ENCODE data around the gene IKZF4. TPM values are rescaled to one million over a fixed set of nuclear protein-coding genes. Genes with fewer than 3 reads are reported as not detected.

The IKZF4 gene
- total and polyA plus RNA-seq, 2 donors from 2014 or later = 2.7 to 9.4 TPM

DNA sequence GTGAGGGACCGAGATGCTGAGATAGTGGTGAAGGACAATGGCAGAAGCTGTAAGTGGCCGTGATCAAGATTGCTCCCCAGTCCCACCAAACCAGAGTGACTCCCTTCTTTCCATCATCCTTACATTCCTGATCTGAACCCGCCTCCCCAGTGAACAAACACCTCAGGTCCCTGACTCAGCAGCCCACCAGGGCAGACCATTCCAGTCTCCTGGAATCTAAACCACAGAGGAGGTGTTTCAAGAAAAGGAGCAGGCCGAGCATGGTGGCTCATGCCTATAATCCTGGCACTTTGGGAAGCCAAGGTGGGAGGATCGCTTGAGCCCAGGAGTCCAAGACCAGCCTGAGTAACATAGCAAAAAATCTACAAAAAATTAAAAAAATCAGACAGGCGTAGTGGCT is 65.8 kb downstream of the IKZF4 start:
- TF ChIP-seq, protein P1, sequence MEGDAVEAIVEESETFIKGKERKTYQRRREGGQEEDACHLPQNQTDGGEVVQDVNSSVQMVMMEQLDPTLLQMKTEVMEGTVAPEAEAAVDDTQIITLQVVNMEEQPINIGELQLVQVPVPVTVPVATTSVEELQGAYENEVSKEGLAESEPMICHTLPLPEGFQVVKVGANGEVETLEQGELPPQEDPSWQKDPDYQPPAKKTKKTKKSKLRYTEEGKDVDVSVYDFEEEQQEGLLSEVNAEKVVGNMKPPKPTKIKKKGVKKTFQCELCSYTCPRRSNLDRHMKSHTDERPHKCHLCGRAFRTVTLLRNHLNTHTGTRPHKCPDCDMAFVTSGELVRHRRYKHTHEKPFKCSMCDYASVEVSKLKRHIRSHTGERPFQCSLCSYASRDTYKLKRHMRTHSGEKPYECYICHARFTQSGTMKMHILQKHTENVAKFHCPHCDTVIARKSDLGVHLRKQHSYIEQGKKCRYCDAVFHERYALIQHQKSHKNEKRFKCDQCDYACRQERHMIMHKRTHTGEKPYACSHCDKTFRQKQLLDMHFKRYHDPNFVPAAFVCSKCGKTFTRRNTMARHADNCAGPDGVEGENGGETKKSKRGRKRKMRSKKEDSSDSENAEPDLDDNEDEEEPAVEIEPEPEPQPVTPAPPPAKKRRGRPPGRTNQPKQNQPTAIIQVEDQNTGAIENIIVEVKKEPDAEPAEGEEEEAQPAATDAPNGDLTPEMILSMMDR (IDR thresholded peaks at IDR 0.05; ENCODE audit: borderline replicate concordance, extremely low read depth, insufficient read depth) = no peak
- Histone ChIP-seq H3K4me1 (ENCODE audit: control insufficient read depth in 2 of 3, insufficient read depth in 2 of 3, low read depth in 1 of 3, low read length in 3 of 3) (peaks cover 0 to 10% (median 9%) of the 10 kb centered on the region in 3 donors), H3K4me3 (ENCODE audit: low read length in 3 of 3) (no peak overlapping the region), H3K27me3 (ENCODE audit: control insufficient read depth, insufficient read depth, low read length) (no peaks in the 10 kb centered on the region), H3K9ac (ENCODE audit: low read length in 3 of 3) (no peak overlapping the region), H3K9me3 (ENCODE audit: control insufficient read depth in 2 of 3, insufficient read depth in 1 of 3, low read length in 3 of 3) (no peaks in the 10 kb centered on the region), H3K27ac (ENCODE audit: low read depth in 2 of 2, low read length in 2 of 2) (peak overlapping the region in 1 of 2 donors; percentile 28), H3K36me3 (ENCODE audit: control insufficient read depth in 2 of 3, insufficient read depth in 3 of 3, low read length in 3 of 3) (peaks cover 0 to 36% (median 18%) of the 10 kb centered on the region in 3 donors)
- DNase-seq (no peak), FAIRE-seq (no peak)
- intact Hi-C loops (cut with DNase I) = no loop called here

DNA sequence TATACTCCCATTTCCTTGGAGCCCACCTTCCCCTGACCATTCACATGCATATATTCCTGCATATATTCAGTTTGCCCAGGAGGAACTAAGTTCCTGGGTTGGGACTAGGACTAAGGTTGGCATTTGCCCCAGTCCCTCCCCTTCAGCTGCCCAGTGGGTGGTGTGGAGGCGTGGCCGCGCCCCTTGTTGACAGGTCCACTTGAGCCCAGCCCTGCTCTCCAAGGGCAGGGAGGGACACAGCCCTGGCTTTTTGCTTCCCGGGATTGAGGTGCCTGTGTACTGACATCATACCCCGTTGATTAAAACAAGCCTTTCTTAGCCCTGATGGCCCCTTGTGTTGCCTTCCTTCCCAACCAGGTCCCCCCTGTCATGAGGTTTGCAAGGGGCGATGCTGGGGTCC is 66.4 kb downstream of the IKZF4 start:
- H3K9me3 ChIP-seq (ENCODE audit: control insufficient read depth in 2 of 3, insufficient read depth in 1 of 3, low read length in 3 of 3) = no peaks in the 10 kb centered on the region

More for the DNA sequence above, 66.4 kb downstream of the IKZF4 start:
- no peak for FAIRE-seq
- peaks cover 0 to 10% (median 9%) of the 10 kb centered on the region in 3 donors for H3K4me1 ChIP-seq (ENCODE audit: control insufficient read depth in 2 of 3, insufficient read depth in 2 of 3, low read depth in 1 of 3, low read length in 3 of 3)
- H3K4me3 ChIP-seq (ENCODE audit: low read length in 3 of 3) = no peak overlapping the region
- peak in 1 of 5 donors; percentile 79 for DNase-seq
- no peaks in the 10 kb centered on the region for H3K27me3 ChIP-seq (ENCODE audit: control insufficient read depth, insufficient read depth, low read length)
- H3K9ac ChIP-seq (ENCODE audit: low read length in 3 of 3) = no peak overlapping the region
- H3K27ac ChIP-seq (ENCODE audit: low read depth in 2 of 2, low read length in 2 of 2) = peak overlapping the region; percentile 23 to 62
- peaks cover 0 to 36% (median 19%) of the 10 kb centered on the region in 3 donors for H3K36me3 ChIP-seq (ENCODE audit: control insufficient read depth in 2 of 3, insufficient read depth in 3 of 3, low read length in 3 of 3)
- TF ChIP-seq, protein P1 (IDR thresholded peaks at IDR 0.05; ENCODE audit: borderline replicate concordance, extremely low read depth, insufficient read depth) = no peak
- intact Hi-C loops (cut with DNase I) = no loop called here

Other genes with a start within 250 kb of the IKZF4 start
- 51.1 TPM for gene SARNP, start 203.3 kb upstream of the IKZF4 start, total RNA-seq
- gene SARNP, start 203.3 kb upstream of the IKZF4 start, polyA plus RNA-seq (ENCODE audit: insufficient read depth, low read depth, low replicate concordance) = 109 TPM
- gene ORMDL2, start 203.0 kb upstream of the IKZF4 start, total RNA-seq = 51.2 TPM
- gene ORMDL2, start 203.0 kb upstream of the IKZF4 start, polyA plus RNA-seq (ENCODE audit: insufficient read depth, low read depth, low replicate concordance) = 75.9 TPM
- gene DNAJC14, start 191.5 kb upstream of the IKZF4 start, total RNA-seq = 37.9 TPM
- gene DNAJC14, start 191.5 kb upstream of the IKZF4 start, polyA plus RNA-seq (ENCODE audit: insufficient read depth, low read depth, low replicate concordance) = 18.9 TPM
- 8.8 TPM for gene MMP19, start 178.1 kb upstream of the IKZF4 start, total RNA-seq
- gene MMP19, start 178.1 kb upstream of the IKZF4 start, polyA plus RNA-seq (ENCODE audit: insufficient read depth, low read depth, low replicate concordance) = 2.0 TPM
- 29.0 TPM for gene PYM1, start 93.1 kb upstream of the IKZF4 start, total RNA-seq
- gene PYM1, start 93.1 kb upstream of the IKZF4 start, polyA plus RNA-seq (ENCODE audit: insufficient read depth, low read depth, low replicate concordance) = 39.7 TPM
- gene DGKA, start 89.9 kb upstream of the IKZF4 start, total RNA-seq = 68.2 TPM
- 13.2 TPM for gene DGKA, start 89.9 kb upstream of the IKZF4 start, polyA plus RNA-seq (ENCODE audit: insufficient read depth, low read depth, low replicate concordance)
- gene PMEL, start 55.0 kb upstream of the IKZF4 start, total RNA-seq = 1.7 TPM
- gene PMEL, start 55.0 kb upstream of the IKZF4 start, polyA plus RNA-seq (ENCODE audit: insufficient read depth, low read depth, low replicate concordance) = 3.5 TPM
- 23.2 TPM for gene CDK2, start 54.2 kb upstream of the IKZF4 start, total RNA-seq
- 7.6 TPM for gene CDK2, start 54.2 kb upstream of the IKZF4 start, polyA plus RNA-seq (ENCODE audit: insufficient read depth, low read depth, low replicate concordance)
- gene RAB5B, start 47.0 kb upstream of the IKZF4 start, total RNA-seq = 112 TPM
- 72.5 TPM for gene RAB5B, start 47.0 kb upstream of the IKZF4 start, polyA plus RNA-seq (ENCODE audit: insufficient read depth, low read depth, low replicate concordance)
- gene SUOX, start 23.8 kb upstream of the IKZF4 start, total RNA-seq = 33.1 TPM
- gene SUOX, start 23.8 kb upstream of the IKZF4 start, polyA plus RNA-seq (ENCODE audit: insufficient read depth, low read depth, low replicate concordance) = 61.1 TPM
- gene RPS26, start 20.9 kb downstream of the IKZF4 start, total RNA-seq = 46.7 TPM
- 637 TPM for gene RPS26, start 20.9 kb downstream of the IKZF4 start, polyA plus RNA-seq (ENCODE audit: insufficient read depth, low read depth, low replicate concordance)
- gene ERBB3, start 59.1 kb downstream of the IKZF4 start, total RNA-seq = 58.1 TPM
- gene ERBB3, start 59.1 kb downstream of the IKZF4 start, polyA plus RNA-seq (ENCODE audit: insufficient read depth, low read depth, low replicate concordance) = 31.5 TPM
- 76.8 TPM for gene PA2G4, start 83.5 kb downstream of the IKZF4 start, total RNA-seq
- 72.4 TPM for gene PA2G4, start 83.5 kb downstream of the IKZF4 start, polyA plus RNA-seq (ENCODE audit: insufficient read depth, low read depth, low replicate concordance)
- 2,987 TPM for gene RPL41, start 95.6 kb downstream of the IKZF4 start, total RNA-seq
- gene RPL41, start 95.6 kb downstream of the IKZF4 start, polyA plus RNA-seq (ENCODE audit: insufficient read depth, low read depth, low replicate concordance) = 5,602 TPM
- 8.6 TPM for gene ZC3H10, start 97.2 kb downstream of the IKZF4 start, total RNA-seq
- gene ZC3H10, start 97.2 kb downstream of the IKZF4 start, polyA plus RNA-seq (ENCODE audit: insufficient read depth, low read depth, low replicate concordance) = 2.4 TPM
- gene ESYT1, start 107.2 kb downstream of the IKZF4 start, total RNA-seq = 104 TPM
- gene ESYT1, start 107.2 kb downstream of the IKZF4 start, polyA plus RNA-seq (ENCODE audit: insufficient read depth, low read depth, low replicate concordance) = 40.4 TPM
- 48.2 TPM for gene MYL6B, start 131.5 kb downstream of the IKZF4 start, total RNA-seq
- 142 TPM for gene MYL6B, start 131.5 kb downstream of the IKZF4 start, polyA plus RNA-seq (ENCODE audit: insufficient read depth, low read depth, low replicate concordance)
- gene MYL6, start 137.3 kb downstream of the IKZF4 start, total RNA-seq = 1,630 TPM
- gene MYL6, start 137.3 kb downstream of the IKZF4 start, polyA plus RNA-seq (ENCODE audit: insufficient read depth, low read depth, low replicate concordance) = 4,190 TPM
- gene SMARCC2, start 168.4 kb downstream of the IKZF4 start, total RNA-seq = 112 TPM
- gene SMARCC2, start 168.4 kb downstream of the IKZF4 start, polyA plus RNA-seq (ENCODE audit: insufficient read depth, low read depth, low replicate concordance) = 18.8 TPM
- 45.5 TPM for gene RNF41, start 200.9 kb downstream of the IKZF4 start, total RNA-seq
- gene RNF41, start 200.9 kb downstream of the IKZF4 start, polyA plus RNA-seq (ENCODE audit: insufficient read depth, low read depth, low replicate concordance) = 17.6 TPM
- gene NABP2, start 203.3 kb downstream of the IKZF4 start, total RNA-seq = 31.0 TPM
- gene NABP2, start 203.3 kb downstream of the IKZF4 start, polyA plus RNA-seq (ENCODE audit: insufficient read depth, low read depth, low replicate concordance) = 42.3 TPM
- gene SLC39A5, start 209.0 kb downstream of the IKZF4 start, total RNA-seq = 5.1 TPM
- gene SLC39A5, start 209.0 kb downstream of the IKZF4 start, polyA plus RNA-seq (ENCODE audit: insufficient read depth, low read depth, low replicate concordance) = 164 TPM
- 46.4 TPM for gene ANKRD52, start 237.3 kb downstream of the IKZF4 start, total RNA-seq
- 8.6 TPM for gene ANKRD52, start 237.3 kb downstream of the IKZF4 start, polyA plus RNA-seq (ENCODE audit: insufficient read depth, low read depth, low replicate concordance)
- 14.5 TPM for gene COQ10A, start 245.9 kb downstream of the IKZF4 start, total RNA-seq
- gene COQ10A, start 245.9 kb downstream of the IKZF4 start, polyA plus RNA-seq (ENCODE audit: insufficient read depth, low read depth, low replicate concordance) = 30.0 TPM

Data from kidney (tissue), 14 donors.